ENCODE measurements around the gene CR1L.
"Not testable (repeated sequence)": the region's sequence is repeated elsewhere in the genome, so short reads cannot be mapped to it uniquely, and the experiment has no call there.

CR1L gene

DNA sequence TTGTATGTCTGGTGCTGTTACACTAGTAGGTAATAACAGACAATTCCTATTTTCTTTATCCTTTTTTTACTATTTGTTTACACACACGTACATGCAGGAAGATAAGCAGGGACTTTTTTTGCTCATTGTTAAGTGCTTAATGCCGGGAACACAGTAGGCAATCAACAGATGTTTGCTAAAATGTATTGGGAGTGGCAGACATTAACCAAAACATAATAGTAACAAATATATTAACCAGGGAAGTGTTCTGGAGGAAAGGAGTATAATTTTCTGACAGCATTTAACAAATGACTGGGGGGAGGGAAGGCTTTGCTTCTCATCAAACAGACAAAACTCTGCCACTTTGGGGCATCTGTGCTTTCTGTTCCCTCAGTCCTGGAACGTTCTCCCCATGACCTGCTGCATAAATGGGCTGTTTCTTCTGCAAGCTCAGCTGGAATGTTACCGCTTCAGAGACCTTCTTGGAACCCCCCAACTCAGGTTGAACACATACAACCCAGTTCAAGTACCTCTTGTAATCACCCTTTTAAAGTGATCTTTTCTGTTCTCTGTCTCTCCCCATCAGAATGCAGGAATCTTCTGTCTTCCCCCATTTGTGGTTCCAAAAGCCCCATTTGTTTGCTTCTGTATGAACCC lies 2.1 kb downstream of the CR1L start:
- no peak for DNase-seq

DNA sequence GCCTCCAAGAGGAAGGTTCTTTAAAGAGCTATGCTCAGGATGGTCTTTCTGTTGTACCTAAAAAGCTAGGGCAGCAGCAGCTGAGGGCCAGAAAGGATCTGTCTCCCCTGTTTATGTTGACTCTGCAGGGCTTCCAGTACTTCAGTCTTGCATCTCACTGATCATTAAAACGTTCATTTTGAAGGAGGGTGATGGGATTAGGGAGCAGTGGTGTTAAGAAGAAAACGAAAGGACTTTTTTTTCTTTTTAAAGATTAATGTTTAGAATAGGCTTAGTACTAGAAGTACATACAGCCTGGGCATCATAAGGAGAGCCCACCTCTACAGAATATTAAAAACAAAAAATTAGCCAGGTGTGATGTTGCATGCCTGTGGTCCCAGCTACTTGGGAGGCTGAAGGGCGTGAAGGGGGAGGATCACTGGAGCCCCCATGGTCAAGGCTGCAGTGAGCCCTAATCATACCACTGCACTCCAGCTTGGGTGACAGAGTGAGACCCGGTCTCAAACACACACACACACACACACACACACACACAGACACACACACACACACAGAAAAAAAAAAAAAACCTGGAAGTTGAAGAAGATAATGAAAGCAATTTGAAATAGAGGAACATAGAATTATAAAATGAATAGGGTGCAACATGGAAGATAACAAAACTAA lies 2.9 kb downstream of the CR1L start:
- DNase-seq, result no peak

DNA sequence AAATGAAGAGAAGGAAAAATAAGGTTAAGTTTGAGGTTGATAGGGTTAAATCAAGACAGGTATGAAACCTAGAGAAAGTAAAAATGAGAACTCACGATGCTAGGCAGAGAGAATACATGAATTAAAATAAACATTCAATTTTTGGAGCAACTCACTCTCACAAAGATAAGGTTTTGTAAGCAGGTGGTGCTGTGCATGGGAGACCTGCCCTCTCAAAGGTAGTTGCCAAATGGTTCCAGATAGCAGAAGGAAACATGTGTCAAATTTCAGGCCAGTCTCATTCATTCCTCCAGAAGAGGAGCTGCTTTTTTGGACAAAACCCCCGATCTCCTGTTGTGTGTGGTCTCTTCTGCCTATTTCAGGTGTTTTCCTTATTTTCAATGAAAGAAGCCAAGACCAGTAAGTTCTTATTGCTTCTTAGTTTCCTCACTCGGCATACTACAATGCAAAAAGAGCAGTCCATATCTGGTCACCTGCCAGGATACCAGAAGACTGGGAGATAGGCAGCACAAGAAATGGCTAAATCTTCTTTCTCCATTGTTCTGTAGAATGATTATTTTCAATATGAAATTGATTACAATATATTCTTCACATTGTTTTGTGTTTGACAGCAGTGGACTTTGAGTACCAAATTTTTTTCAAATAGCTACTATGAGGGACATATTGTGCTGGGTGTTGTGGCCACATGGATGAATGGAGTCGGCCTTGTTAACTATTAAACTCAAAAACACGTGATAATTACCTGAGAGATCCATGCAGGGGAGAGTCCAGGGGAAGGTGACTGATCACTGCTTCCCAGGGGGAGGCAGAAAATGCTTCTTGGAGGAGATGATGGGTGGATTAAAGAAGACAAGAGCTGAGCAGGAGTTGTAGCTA lies 3.6 kb downstream of the CR1L start:
- no peak for DNase-seq

DNA sequence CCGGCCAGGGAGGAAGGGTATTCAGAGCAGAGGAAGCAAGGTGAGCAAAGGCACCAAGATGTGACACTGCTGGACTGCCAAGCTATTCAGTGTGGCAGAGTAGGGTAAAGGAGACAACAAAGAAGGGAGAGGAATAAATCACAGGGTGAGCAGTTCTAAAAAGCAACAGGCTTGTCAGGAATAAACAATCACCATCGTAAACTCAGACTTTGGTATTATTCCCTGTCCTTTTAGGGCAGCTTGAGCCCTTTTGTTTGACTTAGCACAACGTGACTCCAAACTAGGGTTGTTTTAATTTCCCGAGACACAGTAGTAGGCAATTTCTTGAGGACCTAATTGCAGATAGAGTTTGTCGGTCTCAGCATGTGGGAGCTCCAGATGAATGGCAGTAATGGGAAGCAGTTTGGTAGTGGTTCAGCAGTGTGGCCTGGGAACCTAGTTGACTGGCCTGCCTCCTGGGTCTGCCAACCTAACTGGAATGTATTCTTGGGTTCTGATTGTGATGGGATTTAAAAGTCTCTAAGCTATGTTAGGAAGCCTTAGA lies 4.3 kb downstream of the CR1L start:
- no peak for DNase-seq

DNA sequence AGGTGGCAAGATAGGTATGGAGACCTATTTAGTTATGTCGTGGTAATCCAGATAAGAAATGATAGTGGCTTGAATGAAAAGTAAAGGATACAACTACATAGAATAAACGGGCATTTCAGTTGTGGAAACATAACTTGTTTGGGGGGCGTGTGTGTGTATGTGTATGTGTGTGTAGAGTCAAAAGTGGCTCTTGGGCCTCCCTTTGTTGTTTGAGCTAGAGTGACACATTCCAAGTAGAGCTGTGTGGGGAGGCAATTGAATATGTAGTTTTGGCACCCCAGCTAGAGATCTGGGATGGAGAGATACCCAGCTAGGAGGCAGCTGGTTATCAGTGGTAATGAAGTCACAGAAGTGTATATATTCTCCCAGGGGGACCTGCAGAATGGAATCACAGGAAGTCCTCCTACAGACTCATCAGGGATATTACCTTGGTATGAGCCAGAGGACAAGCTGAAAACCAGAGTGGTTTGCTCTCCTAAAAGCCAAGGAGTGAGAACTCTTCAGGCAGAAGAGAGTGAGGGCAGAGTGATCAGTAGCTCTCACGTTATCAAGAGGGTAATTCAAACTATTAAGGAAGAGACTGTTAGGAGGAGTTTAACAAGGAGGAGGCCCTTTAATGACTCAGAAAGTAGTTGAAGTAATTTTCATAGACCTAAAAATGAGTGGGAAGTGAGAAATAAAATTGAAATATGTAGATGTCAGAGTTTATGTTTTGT lies 5.1 kb downstream of the CR1L start:
- no peak for DNase-seq

DNA sequence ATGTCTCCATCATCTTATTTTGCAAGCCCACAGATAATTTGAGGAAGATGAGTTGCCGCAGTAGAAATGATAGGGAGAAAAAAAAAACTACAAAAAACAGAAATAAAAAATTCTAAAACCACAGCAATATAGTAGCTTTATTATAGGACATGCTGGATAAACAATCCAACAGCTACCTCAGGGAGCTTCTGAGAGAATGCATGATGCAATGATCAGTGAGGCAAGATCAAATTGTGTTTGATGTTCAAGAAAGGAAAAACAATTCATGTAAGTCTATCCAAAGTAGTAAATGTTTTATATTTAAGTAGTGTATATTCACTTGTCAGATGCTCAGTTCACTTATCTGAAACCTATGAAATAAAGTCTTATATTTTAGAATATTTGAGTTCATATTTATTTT lies 6.7 kb downstream of the CR1L start:
- no peak for DNase-seq

DNA sequence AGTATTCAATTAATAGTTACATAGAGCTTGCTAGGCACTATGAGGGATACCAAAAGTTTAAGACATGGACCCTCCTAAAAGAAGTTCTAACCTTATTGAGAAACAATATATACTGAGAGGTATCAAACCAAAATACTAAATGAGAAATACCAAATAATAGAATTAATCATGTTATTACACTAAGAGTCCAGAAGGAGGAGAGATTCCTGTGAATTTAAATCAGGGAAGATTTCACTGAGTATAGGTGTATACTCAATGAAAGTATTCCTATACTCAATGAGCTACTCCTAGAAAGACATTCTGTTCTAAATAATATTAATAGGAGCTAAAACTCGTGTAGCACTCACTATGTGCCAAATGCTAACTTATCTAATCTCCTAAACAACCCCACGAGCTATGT lies 9.4 kb downstream of the CR1L start:
- no peak for DNase-seq

DNA sequence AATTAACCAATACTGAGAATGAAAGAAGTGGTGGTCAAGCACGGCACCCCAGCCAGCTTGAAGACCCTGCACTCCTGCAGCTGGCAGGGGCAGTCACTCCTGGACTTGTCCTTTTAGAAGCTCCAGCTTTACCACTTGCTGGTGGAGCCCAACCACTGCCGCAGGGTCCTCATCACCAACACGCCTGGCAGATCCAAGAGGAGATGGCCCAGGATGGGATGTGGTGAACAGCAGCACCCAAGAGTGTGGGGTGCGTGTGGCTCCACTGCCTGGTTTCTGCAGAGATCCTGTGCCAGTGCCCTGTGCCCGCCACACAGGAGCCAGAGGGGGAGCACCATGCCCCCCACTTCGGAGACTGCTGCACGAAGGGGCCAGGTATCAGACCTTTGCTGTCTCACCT lies 13.5 kb downstream of the CR1L start:
- DNase-seq, result no peak

DNA sequence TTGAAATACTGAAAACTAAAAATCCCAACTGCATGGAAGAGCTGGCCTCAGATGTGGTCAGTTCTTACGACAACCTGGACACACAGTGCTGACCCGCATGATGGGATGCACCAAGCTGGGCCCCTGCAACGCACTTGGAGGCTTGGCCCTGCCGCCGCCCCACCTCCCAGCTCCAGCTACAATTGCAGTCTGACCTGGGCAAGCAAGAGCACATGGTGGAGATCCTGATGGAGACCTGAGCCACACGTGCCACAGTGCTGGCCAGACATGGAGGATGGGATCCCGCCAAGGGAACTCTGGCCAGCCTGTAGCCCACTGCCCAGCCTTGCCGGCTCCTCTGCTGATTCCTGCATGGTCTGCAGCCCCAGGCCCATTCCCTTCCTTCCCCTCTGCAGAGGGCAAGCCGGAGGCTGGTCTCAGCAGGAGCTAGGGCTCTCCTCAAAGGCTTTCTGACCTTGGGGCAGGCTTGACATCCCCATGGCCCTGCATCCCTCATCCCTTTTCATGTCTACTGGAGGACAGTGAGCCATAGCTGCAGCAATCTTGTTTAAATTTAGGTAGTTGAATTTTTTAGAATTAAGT lies 14.1 kb downstream of the CR1L start:
- no peak for DNase-seq

DNA sequence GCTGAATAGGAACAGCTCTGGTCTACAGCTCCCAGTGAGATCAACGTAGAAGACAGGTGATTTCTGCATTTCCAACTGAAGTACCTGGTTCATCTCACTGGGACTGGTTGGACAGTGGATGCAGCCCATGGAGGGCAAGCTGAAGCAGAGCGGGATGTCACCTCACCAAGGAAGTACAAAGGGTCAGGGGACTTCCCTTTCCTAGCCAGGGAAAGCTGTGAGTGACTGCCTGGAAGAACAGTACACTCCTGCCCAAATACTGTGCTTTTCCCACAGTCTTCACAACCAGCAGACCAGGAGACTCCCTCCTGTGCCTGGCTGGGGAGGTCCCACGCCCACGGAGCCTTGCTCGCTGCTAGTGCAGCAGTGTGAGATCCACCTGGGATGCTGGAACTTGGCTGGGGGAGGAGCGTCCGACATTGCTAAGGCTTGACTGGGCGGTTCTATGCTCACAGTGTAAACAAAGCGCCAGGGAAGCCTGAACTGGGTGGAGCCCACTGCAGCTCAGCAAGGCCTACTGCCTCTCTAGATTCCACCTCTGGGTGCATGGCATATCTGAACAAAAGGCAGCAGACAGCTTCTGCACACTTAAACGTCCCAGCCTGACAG lies 14.7 kb downstream of the CR1L start:
- DNase-seq, result no peak

DNA sequence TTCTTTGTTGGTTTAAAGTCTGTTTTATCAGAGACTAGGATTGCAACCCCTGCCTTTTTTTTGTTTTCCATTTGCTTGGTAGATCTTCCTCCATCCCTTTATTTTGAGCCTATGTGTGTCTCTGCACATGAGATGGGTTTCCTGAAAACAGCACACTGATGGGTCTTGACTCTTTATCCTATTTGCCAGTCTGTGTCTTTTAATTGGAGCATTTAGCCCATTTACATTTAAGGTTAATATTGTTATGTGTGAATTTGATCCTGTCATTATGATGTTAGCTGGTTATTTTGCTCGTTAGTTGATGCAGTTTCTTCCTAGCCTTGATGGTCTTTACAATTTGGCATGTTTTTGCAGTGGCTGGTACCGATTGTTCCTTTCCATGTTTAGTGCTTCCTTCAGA lies 16.5 kb downstream of the CR1L start:
- not testable (repeated sequence) for DNase-seq

DNA sequence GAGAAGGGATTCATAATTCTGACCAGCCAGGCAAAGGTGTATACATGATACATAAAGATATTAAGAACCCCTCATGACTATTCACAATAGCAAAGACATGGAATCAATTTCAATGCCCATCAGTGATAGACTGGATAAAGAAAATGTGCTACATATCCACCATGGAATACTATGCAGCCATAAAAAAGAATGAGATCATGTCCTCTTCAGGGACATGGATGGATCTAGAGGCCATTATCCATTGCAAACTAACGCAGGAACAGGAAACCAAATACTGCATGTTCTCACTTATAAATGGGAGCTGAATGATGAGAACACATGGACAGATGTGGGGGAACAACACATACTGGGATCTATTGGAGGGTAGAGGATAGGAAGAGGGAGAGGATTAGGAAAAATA lies 21.4 kb downstream of the CR1L start:
- DNase-seq, result no peak

DNA sequence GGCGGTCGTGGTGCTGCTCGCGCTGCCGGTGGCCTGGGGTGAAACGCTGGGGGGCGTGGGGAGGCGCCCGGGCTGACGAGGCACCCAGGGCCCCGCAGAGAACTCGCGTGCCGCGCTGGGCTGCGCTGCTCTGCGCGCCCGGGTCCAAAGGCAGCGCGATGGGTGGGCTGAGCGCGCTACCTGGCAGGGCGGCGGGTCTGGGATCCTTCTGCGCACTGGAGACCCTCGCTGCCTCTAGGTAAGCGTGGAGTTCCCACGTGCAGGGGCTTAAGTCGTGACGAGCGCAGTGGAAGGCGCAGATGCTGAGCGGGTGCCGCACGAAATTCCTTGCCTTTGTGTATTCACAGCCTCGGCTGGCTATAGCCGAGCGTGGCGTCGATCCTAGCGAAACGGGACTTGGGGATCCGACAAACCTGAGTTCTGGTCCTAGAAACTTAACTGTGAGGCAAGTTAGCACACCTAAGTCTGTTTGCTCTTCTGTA lies 24.6 kb downstream of the CR1L start:
- no peak for DNase-seq

DNA sequence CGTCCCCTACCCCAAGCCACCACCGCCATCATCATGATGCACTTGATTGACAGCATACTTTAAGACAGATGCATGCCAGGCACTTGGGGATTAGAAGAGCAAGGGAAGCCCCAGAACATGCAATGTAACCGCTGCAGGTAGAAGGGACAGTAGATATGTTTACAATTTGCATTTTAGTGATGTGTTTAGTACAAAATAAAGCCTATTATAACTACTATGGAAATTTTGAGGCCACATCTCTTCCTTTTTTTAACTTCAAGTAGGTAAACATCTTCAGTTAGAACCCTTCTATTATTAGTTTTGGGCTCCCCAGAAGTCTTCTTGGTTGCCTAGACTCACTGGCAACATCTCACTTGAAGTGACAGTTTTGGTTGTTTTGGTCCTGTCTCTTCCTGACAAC lies 25.3 kb downstream of the CR1L start:
- no peak for DNase-seq

DNA sequence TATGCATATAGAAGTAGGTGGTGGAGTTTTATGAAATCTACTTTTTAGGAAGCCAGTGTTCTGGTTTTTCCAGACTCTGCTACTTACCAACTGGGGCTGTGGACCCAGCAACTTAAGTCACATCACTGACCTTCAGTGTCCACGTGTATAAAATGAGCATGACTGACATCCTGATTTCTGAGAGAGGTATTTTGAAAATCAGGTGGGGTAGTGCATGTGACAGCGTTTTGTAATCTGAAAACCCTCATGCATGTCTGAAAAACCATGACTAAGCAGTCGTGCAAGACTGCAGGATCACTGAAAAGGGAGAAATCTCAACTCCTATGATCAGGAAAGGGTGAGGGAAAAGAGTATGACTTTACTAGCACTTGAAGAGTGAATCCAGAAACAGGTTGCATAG lies 26.1 kb downstream of the CR1L start:
- no peak for DNase-seq

DNA sequence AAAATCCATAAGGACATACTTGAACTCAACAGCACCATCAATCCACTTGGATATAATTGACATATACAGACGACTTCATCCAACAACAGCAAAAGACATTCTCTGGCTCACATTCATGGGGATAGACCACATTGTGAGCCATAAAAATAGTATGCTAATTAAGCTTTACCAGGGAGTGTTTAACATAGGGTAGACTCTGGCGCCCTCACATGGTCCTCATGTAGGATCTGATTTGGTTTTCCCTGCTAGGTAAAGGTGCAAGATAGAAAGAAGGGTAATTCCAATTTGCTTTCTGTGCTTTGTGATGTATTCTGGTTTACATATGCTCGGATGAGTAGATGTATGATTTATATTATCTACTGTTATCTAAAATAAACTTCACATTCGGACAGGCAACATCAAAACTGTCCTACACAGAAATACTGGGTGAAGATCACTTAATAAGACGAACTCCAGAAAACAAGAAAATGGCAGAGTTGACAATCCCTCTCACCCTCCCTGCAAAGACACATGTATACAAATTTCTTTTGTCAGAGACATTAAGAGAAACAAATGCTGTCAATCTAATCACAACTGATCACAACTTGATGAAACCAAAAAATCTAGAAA lies 27.7 kb downstream of the CR1L start:
- DNase-seq, result no peak

DNA sequence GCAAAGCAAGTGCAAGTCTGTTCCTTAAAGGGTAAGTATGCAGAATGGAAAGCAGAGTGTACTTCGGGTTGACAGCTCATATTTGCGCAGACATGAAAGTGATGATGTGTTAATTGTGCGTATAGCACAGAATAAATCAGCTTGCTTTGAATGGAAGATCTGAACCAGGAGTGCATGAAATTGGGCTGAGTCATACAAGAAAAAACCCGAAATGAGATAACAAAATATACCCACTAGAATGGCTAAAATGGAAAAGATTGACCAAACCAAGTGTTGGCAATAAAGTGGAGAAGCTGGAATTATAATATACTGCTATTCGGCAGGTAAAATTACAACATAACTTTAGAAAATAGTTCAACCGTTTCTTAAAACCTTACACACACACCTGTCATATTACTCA lies 28.5 kb downstream of the CR1L start:
- DNase-seq, result no peak

DNA sequence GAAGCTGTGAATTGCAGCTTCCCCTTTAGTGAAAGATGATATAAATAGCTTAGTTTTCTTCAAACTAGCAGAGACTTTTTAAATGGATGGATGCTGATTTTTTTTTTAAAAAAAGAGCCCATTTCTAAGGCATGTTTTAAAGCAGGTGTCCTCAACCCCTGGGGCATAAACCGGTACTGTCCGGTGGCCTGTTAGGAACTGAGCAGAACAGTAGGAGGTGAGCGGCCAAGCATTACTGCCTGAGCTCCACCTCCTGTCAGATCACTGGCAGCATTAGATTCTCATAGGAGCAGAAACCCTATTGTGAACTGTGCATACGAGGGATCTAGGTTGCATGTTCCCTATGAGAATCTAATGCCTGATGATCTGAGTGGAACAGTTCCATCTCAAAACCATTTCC lies 31.2 kb downstream of the CR1L start:
- DNase-seq, result no peak

DNA sequence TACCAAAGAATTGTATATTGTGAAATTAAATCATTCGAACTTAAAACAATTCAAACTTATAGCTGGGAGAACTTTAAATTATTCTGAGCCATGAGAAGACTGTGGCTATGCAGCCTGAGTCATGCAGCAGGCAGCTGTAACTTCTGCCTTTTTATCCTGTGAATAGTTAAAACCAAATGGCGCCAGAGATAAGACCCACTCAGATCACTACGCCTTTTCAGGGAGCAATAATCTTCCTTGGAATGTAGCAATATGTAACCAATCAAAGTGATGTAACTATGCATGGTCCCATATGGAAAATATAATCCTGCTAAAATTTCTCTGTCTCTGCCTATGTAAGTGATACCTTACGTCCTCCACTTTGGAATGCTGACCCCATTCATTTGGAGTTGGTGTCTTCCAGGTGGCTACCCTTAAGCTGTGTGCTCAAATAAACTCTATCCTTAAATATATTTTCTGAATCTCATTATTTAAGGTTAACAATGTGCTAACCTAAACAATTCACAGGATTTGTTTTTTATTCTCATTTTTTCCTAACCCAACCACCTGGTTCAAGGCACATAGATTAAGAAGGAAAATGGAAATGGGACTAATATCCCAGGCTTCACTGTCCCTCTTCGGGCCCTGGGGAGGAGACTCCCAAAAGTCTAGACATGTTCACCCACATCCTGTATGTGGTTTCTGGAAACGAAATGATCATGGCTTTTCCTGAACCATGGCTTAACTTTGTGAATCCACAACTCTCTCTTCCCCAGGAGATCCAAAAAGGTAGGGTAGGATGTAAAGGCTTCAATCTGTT lies 35.9 kb downstream of the CR1L start:
- DNase-seq, result not testable (repeated sequence)

DNA sequence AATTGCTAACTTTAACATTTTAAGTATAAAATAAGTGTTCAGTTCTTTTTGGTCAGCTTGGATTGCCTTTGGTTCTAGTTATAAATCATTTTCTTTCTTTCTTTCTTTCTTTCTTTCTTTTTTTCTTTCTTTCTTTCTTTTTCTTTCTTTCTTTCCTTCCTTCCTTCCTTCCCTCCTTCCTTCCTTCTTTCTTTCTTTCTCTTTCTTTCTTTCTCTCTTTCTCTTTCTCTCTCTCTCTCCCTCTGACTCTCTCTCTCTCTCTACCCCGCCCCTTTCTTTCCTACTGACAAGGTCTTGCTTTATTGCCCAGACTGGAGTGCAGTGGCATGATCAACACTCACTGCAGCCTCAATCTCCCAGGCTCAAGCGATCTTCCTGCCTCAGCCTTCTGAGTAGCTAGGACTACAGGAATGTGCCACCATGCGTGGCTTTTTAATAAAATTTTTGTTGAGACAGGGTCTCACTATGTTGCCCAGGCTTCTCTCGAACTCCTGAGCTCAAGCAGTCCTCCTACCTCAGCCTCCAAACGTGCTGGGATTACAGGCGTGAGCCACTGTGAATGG lies 38.0 kb downstream of the CR1L start:
- not testable (repeated sequence) for DNase-seq
